HepG2 (cell line): ENCODE data around the gene RAB34. TPM values are rescaled to one million over a fixed set of nuclear protein-coding genes. Genes with fewer than 3 reads are reported as not detected.

Experiments used
- ARHGAP35 ChIP-seq: sonication (generic); formaldehyde crosslinking; IDR thresholded peaks from 2 replicates; pipeline ENCODE4 v1.9.0; 2022; ENCODE audit warnings: mild to moderate bottlenecking, inconsistent platforms, moderate library complexity, missing genetic modification reagents, borderline replicate concordance
- CBX2 ChIP-seq, 2 experiments: fragments of 200-600 bp in 1 of 2; sonication (generic); formaldehyde crosslinking in 1 of 2; IDR thresholded peaks; 2 replicates each; pipeline versions ENCODE4 v1.7.0 to v1.8.1; 2018 to 2022; ENCODE audit warnings: low read depth in 2 of 2, low read length in 1 of 2, mild to moderate bottlenecking in 1 of 2, missing genetic modification reagents in 1 of 2
- EHMT2 ChIP-seq: fragments of 200-600 bp; sonication (generic); IDR thresholded peaks from 2 replicates; pipeline ENCODE4 v1.7.0; 2017; ENCODE audit warnings: antibody characterized with exemption, low read depth, low read length, borderline replicate concordance
- FOSL2 ChIP-seq: sonication (generic); formaldehyde crosslinking; IDR thresholded peaks from 2 replicates; pipeline ENCODE4 v1.4.0; 2020; ENCODE audit warnings: missing genetic modification reagents
- HNRNPLL ChIP-seq: fragments of 200-400 bp; formaldehyde crosslinking; IDR thresholded peaks from 2 replicates; pipeline ENCODE4 v1.6.1; 2017; ENCODE audit warnings: mild to moderate bottlenecking, low read depth, low read length; ENCODE audit not compliant: poor library complexity, severe bottlenecking
- MIER2 ChIP-seq: IDR thresholded peaks from 2 replicates; pipeline ENCODE4 v1.6.1; 2016; ENCODE audit warnings: missing biosample characterization, missing genetic modification reagents
- MTF1 ChIP-seq: sonication (generic); formaldehyde crosslinking; IDR thresholded peaks from 2 replicates; pipeline ENCODE4 v1.5.0; 2020; ENCODE audit warnings: missing genetic modification reagents
- MXD3 ChIP-seq: IDR thresholded peaks from 2 replicates; pipeline ENCODE4 v1.6.1; 2016; ENCODE audit warnings: mild to moderate bottlenecking, missing biosample characterization, missing genetic modification reagents
- NFE2L1 ChIP-seq: sonication (generic); formaldehyde crosslinking; IDR thresholded peaks from 2 replicates; pipeline ENCODE4 v1.4.0; 2020; ENCODE audit warnings: missing genetic modification reagents, mild to moderate bottlenecking, borderline replicate concordance
- NFYC ChIP-seq: IDR thresholded peaks from 2 replicates; pipeline ENCODE4 v1.6.1; 2016; ENCODE audit warnings: missing genetic modification reagents, missing compliant biosample characterization
- PBX2 ChIP-seq: IDR thresholded peaks from 2 replicates; pipeline ENCODE4 v1.6.1; 2016; ENCODE audit warnings: control low read depth
- SKI ChIP-seq: fragments of 450-650 bp; IDR thresholded peaks from one replicate; pipeline ENCODE4 v1.6.1; 2018; ENCODE audit warnings: mild to moderate bottlenecking; ENCODE audit not compliant: partially characterized antibody
- SMAD9 ChIP-seq: sonication (generic); formaldehyde crosslinking; IDR thresholded peaks from 2 replicates; pipeline ENCODE4 v1.5.1; 2020; ENCODE audit warnings: mild to moderate bottlenecking, missing genetic modification reagents
- TBL1XR1 ChIP-seq: fragments of 150-350 bp; IDR thresholded peaks from 2 replicates; pipeline ENCODE4 v1.6.1; 2014; ENCODE audit warnings: borderline replicate concordance, low read length; ENCODE audit not compliant: partially characterized antibody
- THYN1 ChIP-seq: sonication (generic); formaldehyde crosslinking; IDR thresholded peaks from 2 replicates; pipeline ENCODE4 v1.8.1; 2023; ENCODE audit warnings: low read depth, mild to moderate bottlenecking, moderate library complexity, missing genetic modification reagents, borderline replicate concordance
- ZBTB34 ChIP-seq: sonication (generic); formaldehyde crosslinking; IDR thresholded peaks from 2 replicates; pipeline ENCODE4 v1.8.0; 2022; ENCODE audit warnings: mild to moderate bottlenecking, missing genetic modification reagents
- ZBTB8A ChIP-seq: sonication (generic); formaldehyde crosslinking; IDR thresholded peaks from 2 replicates; pipeline ENCODE4 v1.4.0; 2020; ENCODE audit warnings: mild to moderate bottlenecking, low read depth, missing genetic modification reagents, borderline replicate concordance
- ZKSCAN8 ChIP-seq: IDR thresholded peaks from 2 replicates; pipeline ENCODE4 v1.6.1; 2016; ENCODE audit warnings: borderline replicate concordance, missing genetic modification reagents, missing compliant biosample characterization
- ZNF205 ChIP-seq: IDR thresholded peaks from 2 replicates; pipeline ENCODE4 v1.6.1; 2018; ENCODE audit warnings: missing biosample characterization, missing genetic modification reagents
- ZNF234 ChIP-seq: sonication (generic); formaldehyde crosslinking; conservative IDR thresholded peaks from 2 replicates; pipeline ENCODE4 v1.5.1; 2020; ENCODE audit warnings: mild to moderate bottlenecking, missing genetic modification reagents
- ZNF235 ChIP-seq: sonication (generic); formaldehyde crosslinking; IDR thresholded peaks from 2 replicates; pipeline ENCODE4 v1.8.1; 2023; ENCODE audit warnings: mild to moderate bottlenecking, missing genetic modification reagents, borderline replicate concordance
- ZNF263 ChIP-seq: sonication (generic); formaldehyde crosslinking; IDR thresholded peaks from 2 replicates; pipeline ENCODE4 v1.4.0; 2020; ENCODE audit warnings: missing genetic modification reagents
- ZNF460 ChIP-seq: sonication (generic); formaldehyde crosslinking; IDR thresholded peaks from 2 replicates; pipeline ENCODE4 v1.5.1; 2020; ENCODE audit warnings: missing genetic modification reagents, mild to moderate bottlenecking, borderline replicate concordance
- ZNF616 ChIP-seq: sonication (generic); formaldehyde crosslinking; IDR thresholded peaks from 2 replicates; pipeline ENCODE4 v1.5.0; 2020; ENCODE audit warnings: low read depth, mild to moderate bottlenecking, missing genetic modification reagents
- ZNF670 ChIP-seq: sonication (generic); formaldehyde crosslinking; IDR thresholded peaks from 2 replicates; pipeline ENCODE4 v1.8.0; 2022; ENCODE audit warnings: mild to moderate bottlenecking, missing genetic modification reagents, borderline replicate concordance
- ZNF816 ChIP-seq: sonication (generic); formaldehyde crosslinking; IDR thresholded peaks from 2 replicates; pipeline ENCODE4 v1.8.0; 2022; ENCODE audit warnings: missing genetic modification reagents, mild to moderate bottlenecking, borderline replicate concordance
- polyA plus RNA-seq, 8 experiments: library from polyadenylated mRNA; depleted of rRNA in 3 of 8; stranded (reverse) in 7 of 8; unstranded in 1 of 8; fragments of >200 nt; fragmentation: Illumina TruSeq in 4 of 8; extraction: Trizol in 4 of 8; gene quantifications; 2 replicates each; pipeline versions ENCODE4 v1.2.1 to v1.2.3, GENCODE V29; 2011 to 2016; ENCODE audit warnings: low read depth in 4 of 8, missing spikeins in 1 of 8, mixed read lengths in 1 of 8; ENCODE audit not compliant: insufficient read depth in 1 of 8
- total RNA-seq, 5 experiments: library from RNA; depleted of rRNA; stranded (reverse); fragments of >200 nt; fragmentation: Illumina TruSeq; extraction: Trizol; gene quantifications; 2 replicates each; pipeline ENCODE4 v1.2.3, GENCODE V29; 2016; ENCODE audit warnings: low read depth in 1 of 5

RAB34 gene
- total and polyA plus RNA-seq, 2 of the 13 experiments (the other 11 are each of a cell fraction or from before 2014, with no cell fraction given): 0.49 TPM; not detected in 1

- no peak for TF ChIP-seq ZNF234 (CRISPR knock-in tag)
- TF ChIP-seq EHMT2: no peak
- TF ChIP-seq ZKSCAN8 (CRISPR knock-in tag): no peak
- no peak for TF ChIP-seq ARHGAP35 (CRISPR knock-in tag)
- no peak for TF ChIP-seq ZBTB8A
- no peak for TF ChIP-seq ZNF205 (CRISPR knock-in tag)
- no peak; the same call in 1 of the 2 replicates for TF ChIP-seq ZNF235
- TF ChIP-seq MIER2 (CRISPR knock-in tag): no peak
- TF ChIP-seq ZNF263 (CRISPR knock-in tag): no peak; the same call in 1 of the 2 replicates
- no peak for TF ChIP-seq MXD3
- TF ChIP-seq TBL1XR1: no peak
- TF ChIP-seq SMAD9 (CRISPR knock-in tag): no peak
- no peak for TF ChIP-seq SKI
- peak; percentile 57 for TF ChIP-seq HNRNPLL
- TF ChIP-seq PBX2 (CRISPR knock-in tag): no peak
- TF ChIP-seq CBX2 (IDR thresholded peaks at IDR 0.05; ENCODE audit: low read depth, low read length): no peak
- no peak for TF ChIP-seq CBX2 (CRISPR knock-in tag; IDR thresholded peaks at IDR 0.05; ENCODE audit: low read depth)
- no peak for TF ChIP-seq NFYC
- TF ChIP-seq ZNF616 (CRISPR knock-in tag): no peak
- 0 out of 2 replicates have a peak, but pooled peaks have one; percentile 20 for TF ChIP-seq ZNF460 (CRISPR knock-in tag)
- 0 out of 2 replicates have a peak, but pooled peaks have one; percentile 25 for TF ChIP-seq ZNF670 (CRISPR knock-in tag)
- TF ChIP-seq NFE2L1 (CRISPR knock-in tag): no peak
- no peak for TF ChIP-seq MTF1 (CRISPR knock-in tag)
- TF ChIP-seq FOSL2 (CRISPR knock-in tag): peak; percentile 17; the same call in 1 of the 2 replicates
- 0 out of 2 replicates have a peak, but pooled peaks have one; percentile 31 for TF ChIP-seq ZBTB34
- no peak for TF ChIP-seq ZNF816
- TF ChIP-seq THYN1 (CRISPR knock-in tag): no peak
Observed at GRCh38 chr17:28728364-28729200, 10.9 kb upstream of the RAB34 start, which contains the start of gene NEK8 (continued).
